ENCODE measurements around the gene P4HB.

P4HB gene

GRCh38 chr17:81854974-81855774, 5.2 kb downstream of the P4HB start:
- no peak for TF ChIP-seq CTCF (IDR thresholded peaks at IDR 0.05; ENCODE audit: low read depth, low read length)
- no peak overlapping the region for H3K4me3 ChIP-seq (replicated peaks in 1 of 2; ENCODE audit: low read depth in 2 of 2, low read length in 2 of 2)
- DNase-seq (ENCODE audit: low read depth in 2 of 2), result peak in 1 of 2 donors; percentile 53

GRCh38 chr17:81852237-81852636, 8.1 kb downstream of the P4HB start:
- no peak overlapping the region for H3K4me3 ChIP-seq (replicated peaks in 1 of 2; ENCODE audit: low read depth in 2 of 2, low read length in 2 of 2)
- DNase-seq (ENCODE audit: low read depth in 2 of 2), result no peak
- no peak for TF ChIP-seq CTCF (IDR thresholded peaks at IDR 0.05; ENCODE audit: low read depth, low read length)

- TF ChIP-seq CTCF (IDR thresholded peaks at IDR 0.05; ENCODE audit: low read depth, low read length), result no peak
- no peak for DNase-seq (ENCODE audit: low read depth in 2 of 2)
- H3K4me3 ChIP-seq (replicated peaks in 1 of 2; ENCODE audit: low read depth in 2 of 2, low read length in 2 of 2), result no peak overlapping the region
Observed at GRCh38 chr17:81851423-81851822, 8.9 kb downstream of the P4HB start.

- no peak for DNase-seq (ENCODE audit: low read depth in 2 of 2)
- no peak for TF ChIP-seq CTCF (IDR thresholded peaks at IDR 0.05; ENCODE audit: low read depth, low read length)
Observed at GRCh38 chr17:81849457-81849856, 10.9 kb downstream of the P4HB start.

GRCh38 chr17:81846743-81847689, 13.3 kb downstream of the P4HB start:
- H3K4me3 ChIP-seq (replicated peaks in 1 of 2; ENCODE audit: low read depth in 2 of 2, low read length in 2 of 2), result no peak overlapping the region
- no peak for TF ChIP-seq CTCF (IDR thresholded peaks at IDR 0.05; ENCODE audit: low read depth, low read length)
- no peak for DNase-seq (ENCODE audit: low read depth in 2 of 2)

More at GRCh38 chr17:81849457-81849856, 10.9 kb downstream of the P4HB start:
- no peak overlapping the region for H3K4me3 ChIP-seq (replicated peaks in 1 of 2; ENCODE audit: low read depth in 2 of 2, low read length in 2 of 2)

- TF ChIP-seq CTCF (IDR thresholded peaks at IDR 0.05; ENCODE audit: low read depth, low read length), result no peak
- no peak for DNase-seq (ENCODE audit: low read depth in 2 of 2)
- no peak overlapping the region for H3K4me3 ChIP-seq (replicated peaks in 1 of 2; ENCODE audit: low read depth in 2 of 2, low read length in 2 of 2)
Observed at GRCh38 chr17:81845881-81846742, 14.2 kb downstream of the P4HB start.
